Hepatocyte (in vitro differentiated cells): ENCODE measurements around the gene PHOSPHO2.

ENCODE experiments used
- CTCF ChIP-seq: fragments of 200-600 bp; sonication (generic); IDR thresholded peaks from 2 replicates; pipeline ENCODE4 v1.5.1; 2016; ENCODE audit warnings: antibody characterized with exemption, mild to moderate bottlenecking; ENCODE audit not compliant: poor library complexity
- EZH2 ChIP-seq: fragments of 200-600 bp; sonication (generic); IDR thresholded peaks from 2 replicates; pipeline ENCODE4 v1.6.1; 2016; ENCODE audit warnings: antibody characterized with exemption, mild to moderate bottlenecking, borderline replicate concordance
- EZH2phosphoT487 ChIP-seq: fragments of 200-600 bp; sonication (generic); IDR thresholded peaks from one replicate; pipeline ENCODE4 v1.6.1; 2018; ENCODE audit warnings: antibody characterized with exemption, mild to moderate bottlenecking, low read depth, moderate library complexity; ENCODE audit not compliant: unreplicated experiment, severe bottlenecking

- TF ChIP-seq CTCF (no peak), EZH2 (no peak), EZH2phosphoT487 (no peak)
Measured at GRCh38 chr2:169658877-169659276, 35.4 kb upstream of the PHOSPHO2 start.
